GM21825 (cell line): ENCODE results near the gene SUSD6.
"Not testable (repeated sequence)": the region's sequence is repeated elsewhere in the genome, so short reads cannot be mapped to it uniquely, and the experiment has no call there.

Source experiments
- ATAC-seq: cut with Tn5 transposase; IDR thresholded peaks from one replicate; pipeline ENCODE4 v1.9.1; 2021; ENCODE audit warnings: mild to moderate bottlenecking, moderate library complexity; ENCODE audit not compliant: unreplicated experiment

SUSD6 gene

GRCh38 chr14:69693801-69694729 is 82.7 kb downstream of the SUSD6 start:
- peak; percentile 36 for ATAC-seq

GRCh38 chr14:69694730-69695281 is 83.4 kb downstream of the SUSD6 start:
- ATAC-seq = peak; percentile 13

GRCh38 chr14:69695322-69696203 is 84.2 kb downstream of the SUSD6 start:
- ATAC-seq = peak; percentile 37

GRCh38 chr14:69696204-69696527 is 84.8 kb downstream of the SUSD6 start:
- no peak for ATAC-seq

GRCh38 chr14:69696633-69697557 is 85.5 kb downstream of the SUSD6 start:
- ATAC-seq = no peak

- no peak for ATAC-seq
Measured at GRCh38 chr14:69698572-69698971, 87.2 kb downstream of the SUSD6 start.

- ATAC-seq = not testable (repeated sequence)
Measured at GRCh38 chr14:69699243-69699642, 87.8 kb downstream of the SUSD6 start.

GRCh38 chr14:69699748-69700303 is 88.4 kb downstream of the SUSD6 start:
- no peak for ATAC-seq

- ATAC-seq = no peak
Measured at GRCh38 chr14:69700575-69700974, 89.2 kb downstream of the SUSD6 start.

GRCh38 chr14:69701291-69701690 is 89.9 kb downstream of the SUSD6 start:
- no peak for ATAC-seq

GRCh38 chr14:69701857-69702256 is 90.5 kb downstream of the SUSD6 start:
- peak; percentile 53 for ATAC-seq

GRCh38 chr14:69703047-69704039 is 91.9 kb downstream of the SUSD6 start:
- ATAC-seq = no peak

GRCh38 chr14:69704319-69704718 is 92.9 kb downstream of the SUSD6 start:
- ATAC-seq = no peak

- no peak for ATAC-seq
Measured at GRCh38 chr14:69705706-69706105, 94.3 kb downstream of the SUSD6 start.

- no peak for ATAC-seq
Measured at GRCh38 chr14:69708049-69708448, 96.7 kb downstream of the SUSD6 start.

- ATAC-seq = no peak
Measured at GRCh38 chr14:69708586-69709560, 97.5 kb downstream of the SUSD6 start.

GRCh38 chr14:69710378-69710777 is 99.0 kb downstream of the SUSD6 start:
- no peak for ATAC-seq

- ATAC-seq = no peak
Measured at GRCh38 chr14:69711065-69711464, 99.7 kb downstream of the SUSD6 start.
